GM21528 (cell line): ENCODE data around the gene YTHDC2.
"Not testable (repeated sequence)": the region's sequence is repeated elsewhere in the genome, so short reads cannot be mapped to it uniquely, and the experiment has no call there.

Experiments
- ATAC-seq: cut with Tn5 transposase; IDR thresholded peaks from one replicate; pipeline ENCODE4 v1.9.1; 2021; ENCODE audit warnings: mild to moderate bottlenecking, moderate library complexity; ENCODE audit not compliant: unreplicated experiment, low FRiP score

YTHDC2 gene

DNA sequence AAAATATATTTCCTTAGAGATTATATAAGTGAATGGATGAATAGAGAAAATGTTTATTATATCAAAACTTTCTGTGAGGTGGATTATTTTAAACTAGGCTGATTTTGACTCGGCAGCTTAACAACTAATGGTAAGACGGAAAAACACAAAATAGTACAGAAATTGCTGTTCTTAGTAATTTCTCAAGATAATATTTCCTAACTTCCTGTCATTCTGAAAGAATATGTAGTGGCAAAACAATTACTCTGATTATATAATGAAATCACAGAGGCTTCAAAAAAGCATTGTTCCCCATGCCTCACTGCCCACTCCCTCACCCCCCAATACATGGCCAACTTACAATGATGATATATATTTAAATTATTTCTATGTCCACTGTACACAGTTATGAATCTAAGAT is 85.4 kb downstream of the YTHDC2 start:
- ATAC-seq, result no peak

- ATAC-seq, result no peak
Measured at GRCh38 chr5:113600255-113600905, 86.9 kb downstream of the YTHDC2 start.

DNA sequence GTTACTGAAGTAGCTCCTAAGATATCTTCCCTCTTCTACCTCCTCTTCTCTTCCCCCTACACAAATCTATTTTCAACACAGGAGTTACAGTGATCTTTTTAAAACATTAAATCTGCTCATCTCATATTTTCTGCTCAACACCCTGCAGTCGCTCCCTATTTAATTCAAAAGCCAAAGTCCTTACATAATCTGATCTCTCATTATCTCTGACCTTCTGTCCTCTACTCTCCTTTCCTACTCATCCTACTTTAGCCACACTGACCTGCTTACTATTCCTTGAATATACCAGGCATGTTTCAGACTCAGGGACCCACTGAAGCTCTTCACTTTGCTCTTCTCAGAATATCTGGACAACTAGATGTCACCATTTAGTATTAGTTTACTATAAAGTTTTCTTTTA is 87.9 kb downstream of the YTHDC2 start:
- ATAC-seq, result no peak

DNA sequence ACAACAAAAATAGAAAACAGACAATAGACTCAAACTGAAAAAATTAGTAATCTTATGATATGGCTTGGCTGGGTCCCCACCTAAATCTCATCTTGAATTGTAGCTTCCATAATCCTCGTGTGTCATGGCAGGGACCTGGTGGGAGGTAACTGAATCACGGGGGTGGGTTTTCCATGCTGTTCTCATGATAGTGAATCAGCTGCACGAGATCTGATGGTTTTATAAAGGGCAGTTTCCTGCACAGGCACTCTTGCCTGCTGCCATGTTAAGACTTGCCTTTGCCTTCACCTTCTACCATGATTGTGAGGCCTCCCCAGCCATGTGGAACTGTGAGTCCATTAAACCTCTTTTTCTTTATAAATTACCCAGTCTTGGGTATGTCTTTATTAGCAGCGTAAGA is 89.8 kb downstream of the YTHDC2 start:
- not testable (repeated sequence) for ATAC-seq

DNA sequence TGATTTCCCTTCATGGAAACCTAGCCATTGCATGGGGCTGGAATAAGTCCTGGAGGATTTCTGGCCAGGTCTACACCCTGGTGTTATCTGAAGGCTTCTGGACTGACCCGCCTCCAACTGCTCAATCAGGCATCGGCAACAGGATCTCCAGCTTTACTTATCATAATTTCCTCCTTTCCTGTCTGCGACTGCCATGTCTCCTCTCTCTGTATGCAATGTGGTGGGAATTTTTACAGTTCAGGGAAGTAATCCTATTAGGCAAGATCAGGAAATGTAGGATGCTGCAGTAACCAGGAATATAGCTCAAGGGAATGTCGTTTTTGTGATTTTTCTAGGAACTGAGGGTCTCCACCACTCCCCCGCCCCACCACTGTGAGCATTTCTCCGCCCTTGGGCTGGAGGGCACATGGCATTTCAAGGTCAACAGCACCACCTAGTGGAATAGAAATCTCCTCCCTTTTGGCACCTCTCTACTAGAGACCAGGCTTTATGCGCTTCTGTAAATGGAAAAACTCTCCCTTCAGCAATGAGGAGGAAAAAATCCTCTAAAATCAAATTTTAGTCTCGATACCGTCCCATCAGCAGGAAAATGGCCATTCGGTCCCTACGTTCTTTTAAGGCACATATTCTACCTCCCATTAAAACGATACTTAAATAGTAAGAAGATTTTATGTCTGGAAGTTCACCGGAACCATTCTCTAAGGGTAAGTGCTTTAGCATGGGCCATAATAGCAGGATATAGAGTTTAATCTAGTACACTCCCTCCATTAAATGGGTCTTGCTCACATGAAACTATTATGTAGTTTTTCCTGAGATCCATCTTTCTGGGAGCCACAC is 93.0 kb downstream of the YTHDC2 start:
- peak; percentile 87 for ATAC-seq

DNA sequence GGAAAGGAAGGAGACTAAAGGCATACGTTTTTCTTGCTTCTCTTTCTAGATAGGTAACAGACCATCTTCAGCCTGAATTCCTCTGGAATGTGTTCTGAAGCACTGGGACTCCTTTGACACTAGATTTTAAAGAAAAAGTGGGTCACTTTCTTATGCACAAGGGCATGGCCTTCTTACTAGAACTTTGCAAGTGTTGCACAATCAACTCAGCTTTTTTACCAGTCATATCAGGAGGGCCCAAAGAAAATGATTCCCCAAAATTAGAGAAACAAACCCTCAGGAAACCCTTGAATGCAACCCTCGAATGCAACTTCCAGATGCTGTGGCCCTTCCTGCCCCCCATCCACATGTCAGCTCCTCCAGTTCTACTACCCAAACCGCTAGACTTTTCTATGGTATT is 93.9 kb downstream of the YTHDC2 start:
- ATAC-seq, result no peak

- no peak for ATAC-seq
Measured at GRCh38 chr5:113608113-113608596, 94.7 kb downstream of the YTHDC2 start.

GRCh38 chr5:113612060-113612496 is 98.6 kb downstream of the YTHDC2 start:
- no peak for ATAC-seq

DNA sequence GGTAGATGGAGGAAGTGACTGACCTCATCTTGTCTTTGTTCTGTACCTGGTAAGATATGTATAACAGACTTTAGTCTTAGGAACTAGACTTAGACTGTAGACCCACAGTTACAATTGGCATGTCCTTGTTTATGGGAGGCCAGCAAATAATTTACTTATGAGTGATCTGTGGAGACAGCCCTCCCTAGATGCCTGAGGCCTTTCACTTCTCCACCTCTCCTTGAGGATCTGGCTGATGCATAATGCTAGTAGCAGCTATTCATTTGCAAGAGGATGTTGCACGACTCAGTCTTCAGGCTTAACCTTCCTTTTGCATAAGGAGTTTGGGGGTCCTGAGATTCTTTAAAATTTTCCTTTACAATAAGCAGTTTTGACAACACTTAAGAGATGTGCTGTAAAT is 100.7 kb downstream of the YTHDC2 start:
- ATAC-seq, result no peak

DNA sequence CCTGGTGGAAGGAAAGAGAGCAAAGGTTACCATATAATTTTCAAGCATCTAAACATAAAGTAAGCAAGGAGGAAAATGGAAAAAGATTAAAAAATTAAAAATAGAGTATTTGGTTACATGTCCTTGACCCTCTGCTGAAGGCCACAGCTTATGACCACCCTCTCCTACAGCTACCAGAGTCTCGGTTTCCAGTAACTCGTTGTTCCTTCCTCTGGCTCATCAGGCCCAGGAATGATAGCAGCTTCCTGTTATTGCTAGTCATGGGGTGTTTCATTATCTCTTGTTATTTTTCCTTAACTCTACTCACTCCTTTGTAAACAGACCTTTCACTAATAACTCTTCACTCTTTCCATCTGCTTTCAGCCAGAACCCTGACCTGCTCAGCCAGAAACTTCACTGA is 102.2 kb downstream of the YTHDC2 start:
- no peak for ATAC-seq

DNA sequence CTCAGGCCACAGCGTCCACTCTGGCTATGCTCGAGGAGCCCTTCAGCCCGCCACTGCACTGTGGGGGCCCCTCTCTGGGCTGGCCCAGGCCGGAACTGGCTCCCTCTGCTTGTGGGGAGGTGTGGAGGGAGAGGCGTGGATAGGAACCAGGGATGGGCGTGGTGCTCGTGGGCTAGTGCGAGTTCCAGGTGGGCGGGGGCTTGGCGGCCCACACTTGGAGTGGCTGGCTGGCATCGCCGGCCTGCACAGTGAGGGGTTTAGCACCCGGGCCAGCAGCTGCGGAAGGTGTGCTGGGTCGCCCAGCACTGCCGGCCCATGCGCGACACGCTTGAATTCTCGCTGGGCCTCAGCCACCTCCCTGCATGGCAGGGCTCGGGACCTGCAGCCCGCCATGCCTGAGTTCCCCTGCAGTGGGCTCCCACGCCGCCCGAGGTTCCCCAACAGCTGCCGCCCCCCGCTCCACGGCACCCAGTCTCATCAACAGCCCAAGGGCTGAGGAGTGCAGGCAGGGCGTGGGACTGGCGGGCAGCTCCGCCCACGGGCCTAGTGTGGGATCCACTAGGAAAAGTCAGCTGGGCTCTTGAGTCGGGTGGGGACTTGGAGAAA is 103.8 kb downstream of the YTHDC2 start:
- no peak for ATAC-seq

DNA sequence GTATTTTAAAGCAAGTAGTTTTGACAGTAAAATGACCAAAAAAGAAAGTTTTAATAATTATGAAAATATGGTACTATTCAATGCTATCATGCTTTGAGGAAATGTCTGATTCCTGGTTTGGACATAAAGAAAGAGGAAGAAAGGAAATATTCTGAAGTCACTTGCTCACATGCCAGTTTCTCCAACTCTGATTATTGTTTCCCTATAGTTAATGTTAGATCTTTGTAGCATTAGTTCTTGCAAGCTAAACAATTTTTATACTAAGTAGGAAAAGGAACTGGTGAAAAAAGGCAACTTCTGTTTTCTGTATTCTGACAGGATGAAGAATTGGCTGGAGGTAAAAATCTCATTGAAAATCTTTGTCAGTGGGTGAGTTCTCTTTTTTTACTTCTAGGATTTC is 119.5 kb downstream of the YTHDC2 start:
- ATAC-seq, result no peak

DNA sequence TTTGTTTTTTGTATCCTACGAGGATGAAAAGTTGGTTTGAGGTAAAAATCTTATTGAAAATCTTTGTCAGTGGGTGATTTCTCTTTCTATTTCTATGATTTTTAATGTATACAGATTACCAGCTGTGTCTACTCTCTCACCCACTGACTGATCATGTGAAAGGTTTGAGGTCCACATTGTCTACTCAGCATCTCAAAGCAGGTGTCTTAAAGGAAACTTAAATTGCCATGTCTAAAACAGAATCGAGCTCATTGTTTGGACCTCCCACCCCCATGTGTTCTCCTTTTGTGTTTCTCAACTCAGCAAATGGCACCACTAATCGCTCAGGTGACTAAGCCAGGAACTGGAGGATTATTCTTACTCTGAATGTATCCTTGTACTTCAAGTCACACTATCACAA is 121.5 kb downstream of the YTHDC2 start:
- ATAC-seq, result no peak

DNA sequence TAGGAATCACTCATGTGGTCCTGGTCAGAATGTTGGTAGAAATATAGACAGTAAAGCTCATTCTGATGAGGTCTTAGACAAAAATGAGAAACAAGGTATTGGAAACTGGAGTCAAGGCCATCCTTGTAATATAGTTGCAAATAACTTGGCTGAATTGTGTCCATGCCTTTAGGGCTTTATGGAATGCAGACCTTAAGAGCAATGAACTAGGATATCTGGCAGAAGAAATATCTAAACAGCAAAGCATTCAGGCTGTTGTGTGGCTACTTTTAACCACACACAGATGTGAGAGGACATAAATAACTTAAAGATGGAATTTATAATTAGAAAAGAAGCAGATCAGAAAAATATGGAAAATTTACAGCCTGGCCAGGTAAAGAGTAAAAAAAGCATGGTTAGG is 128.2 kb downstream of the YTHDC2 start:
- no peak for ATAC-seq
